ENCODE data around the gene TMED6. TPM values are rescaled to one million over a fixed set of nuclear protein-coding genes. Genes with fewer than 3 reads are reported as not detected.

TMED6 gene
- polyA plus RNA-seq, 3 donors = 0.29 TPM; not detected in 2

DNA sequence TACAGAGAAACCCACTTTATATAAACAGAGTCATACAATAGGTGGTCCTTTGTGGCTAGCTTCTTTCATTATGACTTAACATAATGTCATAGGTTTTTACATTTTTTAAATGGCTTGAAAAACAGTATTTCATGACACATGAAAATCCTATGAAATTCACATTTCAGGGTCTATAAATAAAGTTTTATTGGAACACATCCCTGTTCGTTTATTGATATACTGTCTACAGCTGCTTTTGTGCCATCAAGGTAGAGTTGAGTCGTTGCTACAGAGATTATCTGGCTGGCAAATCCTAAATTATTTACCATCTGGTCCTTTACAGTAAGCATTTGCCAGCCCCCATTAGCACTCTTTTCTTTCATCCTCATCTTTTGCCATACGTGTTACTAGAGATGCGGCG, 38.1 kb downstream of the TMED6 start:
- intact Hi-C loops (cut with micrococcal nuclease) = loop anchor here in 1 of 2 donors (5.0 to 10.0 kb wide), 2 partner anchors 126 to 179 kb away; partner anchors contain the start of genes CHTF8, SNTB2 and UTP4
- no peak overlapping the region for H3K27ac ChIP-seq (ENCODE audit: low read depth in 1 of 2, low read length in 2 of 2)
- H3K27ac Mint-ChIP-seq = peak overlapping the region in 3 of 7 donors; percentile 12 to 67 (median 49)

DNA sequence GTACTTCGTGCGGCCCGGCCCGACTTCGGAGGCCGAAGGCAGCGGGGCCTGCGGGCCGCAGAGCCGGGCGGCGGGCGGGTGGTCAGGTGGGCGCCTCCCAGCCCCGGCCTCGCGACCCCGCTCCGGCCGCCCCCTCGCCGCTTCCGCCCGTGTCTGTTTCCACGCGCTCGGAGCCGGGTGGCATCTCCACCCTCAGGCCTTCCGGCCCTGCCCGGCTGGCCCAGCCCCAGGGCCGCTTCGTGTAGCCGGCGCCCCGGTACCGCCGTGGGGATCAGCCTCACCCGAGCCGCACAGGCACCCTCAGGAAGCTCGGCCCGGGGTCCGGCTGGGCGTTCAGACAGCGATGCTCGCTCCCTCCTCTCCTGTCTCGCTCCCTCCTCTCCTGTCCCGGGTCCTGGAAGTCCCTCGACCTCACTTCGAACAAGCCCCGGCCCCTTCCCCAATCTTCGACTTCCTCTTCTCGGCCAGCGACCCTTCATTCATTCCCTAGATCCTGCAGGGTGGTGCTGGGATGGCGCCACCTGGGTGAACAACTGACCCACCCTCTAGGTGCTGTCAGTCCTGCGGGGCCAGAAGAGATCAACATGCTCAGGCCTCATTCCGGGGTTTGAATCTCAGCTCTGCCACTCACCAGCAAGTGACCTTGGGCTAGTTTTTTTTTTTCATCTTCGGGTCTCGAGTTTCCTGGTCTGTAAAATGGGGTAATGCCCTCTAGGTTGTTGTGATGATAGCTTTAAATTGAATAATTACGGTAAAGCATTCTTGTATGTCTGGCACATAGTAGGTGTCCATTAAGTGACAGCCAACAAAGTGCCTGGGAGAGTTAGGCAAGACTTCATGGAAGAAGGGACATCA, 39.8 kb downstream of the TMED6 start:
- H2AFZ ChIP-seq (ENCODE audit: insufficient read depth, low read depth, low read length, poor library complexity, severe bottlenecking) = peak overlapping the region; percentile 88

More for the DNA sequence above, 38.1 kb downstream of the TMED6 start:
- no peak overlapping the region for H3K4me3 ChIP-seq (replicated peaks in 1 of 3; ENCODE audit: low read depth in 2 of 3, low read length in 3 of 3)
- H3K4me1 Mint-ChIP-seq = peaks cover 15% of the 10 kb centered on the region
- H3K9me3 Mint-ChIP-seq = peaks cover 0 to 2% (median 0%) of the 10 kb centered on the region in 7 donors
- no peak for DNase-seq
- no peaks in the 10 kb centered on the region for H3K27me3 ChIP-seq (ENCODE audit: control insufficient read depth in 2 of 2, insufficient read depth in 2 of 2, low read length in 2 of 2)
- H3K9me3 ChIP-seq (replicated peaks in 1 of 2; ENCODE audit: control insufficient read depth in 1 of 2, insufficient read depth in 1 of 2, low read length in 2 of 2) = no peaks in the 10 kb centered on the region
- TF ChIP-seq, protein P1, sequence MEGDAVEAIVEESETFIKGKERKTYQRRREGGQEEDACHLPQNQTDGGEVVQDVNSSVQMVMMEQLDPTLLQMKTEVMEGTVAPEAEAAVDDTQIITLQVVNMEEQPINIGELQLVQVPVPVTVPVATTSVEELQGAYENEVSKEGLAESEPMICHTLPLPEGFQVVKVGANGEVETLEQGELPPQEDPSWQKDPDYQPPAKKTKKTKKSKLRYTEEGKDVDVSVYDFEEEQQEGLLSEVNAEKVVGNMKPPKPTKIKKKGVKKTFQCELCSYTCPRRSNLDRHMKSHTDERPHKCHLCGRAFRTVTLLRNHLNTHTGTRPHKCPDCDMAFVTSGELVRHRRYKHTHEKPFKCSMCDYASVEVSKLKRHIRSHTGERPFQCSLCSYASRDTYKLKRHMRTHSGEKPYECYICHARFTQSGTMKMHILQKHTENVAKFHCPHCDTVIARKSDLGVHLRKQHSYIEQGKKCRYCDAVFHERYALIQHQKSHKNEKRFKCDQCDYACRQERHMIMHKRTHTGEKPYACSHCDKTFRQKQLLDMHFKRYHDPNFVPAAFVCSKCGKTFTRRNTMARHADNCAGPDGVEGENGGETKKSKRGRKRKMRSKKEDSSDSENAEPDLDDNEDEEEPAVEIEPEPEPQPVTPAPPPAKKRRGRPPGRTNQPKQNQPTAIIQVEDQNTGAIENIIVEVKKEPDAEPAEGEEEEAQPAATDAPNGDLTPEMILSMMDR (IDR thresholded peaks at IDR 0.05) = no peak
- H3K36me3 Mint-ChIP-seq = peaks cover 38 to 59% of the 10 kb centered on the region in 2 donors
- H3K79me2 ChIP-seq (ENCODE audit: insufficient read depth, low read length) = peaks cover 48% of the 10 kb centered on the region
- WGBS (ENCODE audit: insufficient coverage) = 100% methylated on average over 1 of the region's 5 CpGs
- peaks cover 61% of the 10 kb centered on the region for H4K20me1 ChIP-seq (ENCODE audit: insufficient read depth, low read length)
- H3K9ac ChIP-seq (ENCODE audit: insufficient read depth, low read length, poor library complexity, severe bottlenecking) = no peak overlapping the region
- no peak overlapping the region for H2AFZ ChIP-seq (ENCODE audit: insufficient read depth, low read depth, low read length, poor library complexity, severe bottlenecking)
- peaks cover 1 to 3% (median 3%) of the 10 kb centered on the region in 3 donors for H3K27me3 Mint-ChIP-seq (ENCODE audit: low read depth in 3 of 3)
- peaks cover 13 to 14% of the 10 kb centered on the region in 2 donors for H3K4me1 ChIP-seq (ENCODE audit: control insufficient read depth in 1 of 2, insufficient read depth in 2 of 2, low read length in 2 of 2)
- peaks cover 36 to 55% of the 10 kb centered on the region in 2 donors for H3K36me3 ChIP-seq (replicated peaks in 1 of 2; ENCODE audit: control insufficient read depth in 1 of 2, insufficient read depth in 2 of 2, low read length in 2 of 2)
- no peak overlapping the region for H3K4me2 ChIP-seq (replicated peaks; ENCODE audit: extremely low read depth, low read length, poor library complexity, severe bottlenecking)
- no peak overlapping the region for H3K4me3 Mint-ChIP-seq

More for the DNA sequence above, 39.8 kb downstream of the TMED6 start:
- Histone ChIP-seq H3K9ac (ENCODE audit: insufficient read depth, low read length, poor library complexity, severe bottlenecking) (peak overlapping the region; percentile 93), H3K79me2 (ENCODE audit: insufficient read depth, low read length) (peaks cover 48% of the 10 kb centered on the region), H3K27me3 (ENCODE audit: control insufficient read depth in 2 of 2, insufficient read depth in 2 of 2, low read length in 2 of 2) (no peaks in the 10 kb centered on the region), H3K9me3 (replicated peaks in 1 of 2; ENCODE audit: control insufficient read depth in 1 of 2, insufficient read depth in 1 of 2, low read length in 2 of 2) (no peaks in the 10 kb centered on the region), H3K4me3 (replicated peaks in 1 of 3; ENCODE audit: low read depth in 2 of 3, low read length in 3 of 3) (peak overlapping the region; percentile 57 to 78 (median 66)), H3K4me2 (replicated peaks; ENCODE audit: extremely low read depth, low read length, poor library complexity, severe bottlenecking) (peak overlapping the region; percentile 86), H3K27ac (ENCODE audit: low read depth in 1 of 2, low read length in 2 of 2) (peak overlapping the region; percentile 52 to 68), H3K36me3 (replicated peaks in 1 of 2; ENCODE audit: control insufficient read depth in 1 of 2, insufficient read depth in 2 of 2, low read length in 2 of 2) (peaks cover 22 to 38% of the 10 kb centered on the region in 2 donors), H4K20me1 (ENCODE audit: insufficient read depth, low read length) (peaks cover 49% of the 10 kb centered on the region), H3K4me1 (ENCODE audit: control insufficient read depth in 1 of 2, insufficient read depth in 2 of 2, low read length in 2 of 2) (peaks cover 13 to 14% of the 10 kb centered on the region in 2 donors)
- Mint-ChIP-seq H3K36me3 (peaks cover 27 to 43% of the 10 kb centered on the region in 2 donors), H3K4me3 (peak overlapping the region; percentile 98 to 100), H3K9me3 (peaks cover 0 to 2% (median 0%) of the 10 kb centered on the region in 7 donors), H3K27ac (peak overlapping the region; percentile 85 to 96 (median 93)), H3K4me1 (peaks cover 15% of the 10 kb centered on the region), H3K27me3 (ENCODE audit: low read depth in 3 of 3) (peaks cover 1 to 7% (median 5%) of the 10 kb centered on the region in 3 donors)
- intact Hi-C loops (cut with micrococcal nuclease) = loop anchor here in 1 of 2 donors (5.0 to 10.0 kb wide), 2 partner anchors 124 to 177 kb away; partner anchors contain the start of genes CHTF8, SNTB2 and UTP4
- DNase-seq = peak in 2 of 3 donors; percentile 9 to 47
- 2% methylated on average over 59 of the region's 59 CpGs for WGBS (ENCODE audit: insufficient coverage)
- TF ChIP-seq, protein P1 (IDR thresholded peaks at IDR 0.05) = no peak
